Cerebellar cortex (tissue), 1 donor: Measurements from ENCODE around the gene DYRK1A.
A peak's percentile ranks its signal among the peaks of the same experiment; 100 is the strongest.
"Not testable (repeated sequence)": the region's sequence is repeated elsewhere in the genome, so short reads cannot be mapped to it uniquely, and the experiment has no call there.

Source experiments
- DNase-seq: peaks from one replicate; pipeline ENCODE4 v3.0.0-alpha.2; 2015; ENCODE audit warnings: low spot score

Gene DYRK1A

DNA sequence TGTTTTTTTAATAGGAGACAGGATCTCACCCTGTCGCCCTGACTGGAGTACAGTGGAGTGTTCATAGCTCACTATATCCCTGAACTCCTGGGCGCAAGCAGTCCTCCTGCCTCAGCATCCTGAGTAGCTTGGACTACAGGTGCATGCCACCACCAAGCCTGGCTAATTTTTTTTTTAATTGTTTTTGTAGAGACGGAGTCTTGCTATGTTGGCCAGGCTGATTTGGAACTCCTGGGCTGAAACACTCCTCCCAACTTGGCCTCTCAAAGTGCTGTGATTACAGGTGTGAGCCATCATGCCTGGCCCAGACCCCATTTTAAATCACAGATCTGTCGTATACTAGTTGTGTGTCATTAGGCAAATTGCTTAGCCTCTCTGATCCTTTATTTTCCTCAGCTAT, 161.1 kb downstream of the DYRK1A start:
- DNase-seq, result no peak

DNA sequence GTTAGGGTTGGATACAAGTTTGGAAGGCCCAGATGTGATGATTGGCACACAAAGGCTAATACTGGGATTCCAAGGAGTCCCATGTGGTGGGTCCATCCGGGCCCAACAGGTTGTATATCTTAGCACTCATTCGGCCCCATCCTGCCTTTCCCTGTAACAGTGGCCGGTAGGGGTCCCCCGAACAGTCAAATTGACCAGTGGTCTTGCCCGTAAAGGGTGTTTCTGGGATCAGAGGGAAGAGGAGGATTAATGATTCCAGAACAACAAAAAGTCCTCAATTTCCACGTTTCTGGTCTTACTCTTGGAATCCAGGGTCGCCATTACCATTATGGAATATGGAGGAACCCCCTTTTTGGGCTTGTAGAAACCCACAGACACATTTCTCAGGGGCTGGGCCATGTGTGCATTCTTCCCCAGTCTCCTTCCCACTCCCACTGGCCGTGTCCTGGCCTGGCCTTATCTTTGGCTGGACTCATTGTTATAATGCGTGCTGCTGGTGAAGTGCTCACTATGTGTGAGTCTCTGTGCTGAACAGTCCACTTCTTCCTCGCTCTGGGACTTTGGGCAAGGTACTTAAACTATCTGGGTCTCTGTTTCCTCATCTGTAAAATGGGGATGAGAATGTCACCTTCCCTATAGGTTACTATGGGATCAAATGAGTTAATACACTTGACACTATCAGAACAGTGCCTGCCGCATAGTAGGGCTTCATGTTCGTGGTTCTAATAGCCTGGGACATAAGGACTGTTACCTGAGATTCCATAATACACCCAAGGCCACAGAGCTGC, 161.8 kb downstream of the DYRK1A start:
- no peak for DNase-seq

DNA sequence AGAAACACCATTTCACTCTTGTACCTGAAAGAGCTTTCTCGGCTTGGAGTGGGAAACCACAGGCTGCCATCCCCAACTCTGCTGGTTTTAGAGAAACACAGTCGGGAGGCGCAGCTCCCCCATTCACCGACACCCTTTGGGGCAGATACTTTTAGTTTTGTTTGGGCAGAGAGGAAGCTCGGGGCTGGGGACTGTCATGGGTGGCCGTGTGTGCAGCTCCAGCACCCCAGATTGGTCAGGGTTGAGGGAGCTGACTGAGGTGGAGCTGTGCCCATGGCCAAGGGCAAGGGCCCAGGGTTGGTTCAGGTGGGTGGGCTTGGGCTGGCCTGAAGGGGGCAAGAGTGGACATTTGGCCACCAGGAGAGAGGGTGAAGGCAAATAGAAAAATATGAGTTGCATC, 163.1 kb downstream of the DYRK1A start:
- DNase-seq, result no peak

DNA sequence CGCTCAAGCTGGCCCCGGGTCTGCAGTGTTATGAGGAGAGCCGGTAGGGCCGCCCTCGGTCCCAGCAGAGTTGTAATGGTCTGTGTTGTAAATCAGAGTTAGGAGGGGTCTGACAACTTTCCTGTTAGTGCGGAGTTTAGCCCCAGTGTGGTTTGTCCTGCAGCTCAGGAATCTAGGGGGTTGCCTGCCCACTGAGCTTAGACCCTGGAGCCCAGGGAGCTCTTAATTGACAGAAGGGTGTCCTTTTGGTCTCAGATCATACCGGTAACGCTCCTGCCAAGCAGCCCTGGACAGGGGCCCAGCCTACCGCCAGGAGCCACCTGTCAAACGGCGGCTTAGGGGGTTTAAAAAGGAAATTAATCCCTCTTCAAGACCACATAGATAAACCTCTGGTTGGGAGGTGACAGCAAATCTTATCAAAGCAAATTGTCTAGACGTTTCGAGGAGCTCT, 164.4 kb downstream of the DYRK1A start:
- DNase-seq, result peak; percentile 55

DNA sequence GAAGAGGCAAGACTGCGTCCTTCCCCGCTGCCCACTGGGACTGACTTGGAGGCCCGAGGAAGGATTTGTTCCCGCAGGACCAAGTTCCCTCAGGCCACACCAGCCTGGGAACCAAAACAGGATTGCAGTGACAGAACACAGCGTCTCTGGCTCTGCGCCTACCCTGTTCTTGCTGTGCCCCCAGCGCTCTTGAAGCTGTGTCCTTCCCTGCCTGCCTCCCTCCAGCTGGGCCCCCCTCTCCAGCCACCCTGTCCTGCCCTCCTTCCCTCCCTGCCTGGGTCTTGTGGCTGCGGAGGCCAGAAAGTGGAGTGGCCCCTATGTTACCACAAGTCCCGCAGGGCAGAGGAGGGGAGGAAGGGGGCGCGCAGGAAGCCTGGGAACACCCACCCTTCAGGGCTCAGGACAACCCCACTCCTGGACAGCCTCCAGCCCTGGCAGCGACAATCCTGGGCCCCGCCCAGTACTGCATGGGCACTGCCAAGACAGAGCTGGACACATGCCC, 164.9 kb downstream of the DYRK1A start:
- DNase-seq, result peak; percentile 30

DNA sequence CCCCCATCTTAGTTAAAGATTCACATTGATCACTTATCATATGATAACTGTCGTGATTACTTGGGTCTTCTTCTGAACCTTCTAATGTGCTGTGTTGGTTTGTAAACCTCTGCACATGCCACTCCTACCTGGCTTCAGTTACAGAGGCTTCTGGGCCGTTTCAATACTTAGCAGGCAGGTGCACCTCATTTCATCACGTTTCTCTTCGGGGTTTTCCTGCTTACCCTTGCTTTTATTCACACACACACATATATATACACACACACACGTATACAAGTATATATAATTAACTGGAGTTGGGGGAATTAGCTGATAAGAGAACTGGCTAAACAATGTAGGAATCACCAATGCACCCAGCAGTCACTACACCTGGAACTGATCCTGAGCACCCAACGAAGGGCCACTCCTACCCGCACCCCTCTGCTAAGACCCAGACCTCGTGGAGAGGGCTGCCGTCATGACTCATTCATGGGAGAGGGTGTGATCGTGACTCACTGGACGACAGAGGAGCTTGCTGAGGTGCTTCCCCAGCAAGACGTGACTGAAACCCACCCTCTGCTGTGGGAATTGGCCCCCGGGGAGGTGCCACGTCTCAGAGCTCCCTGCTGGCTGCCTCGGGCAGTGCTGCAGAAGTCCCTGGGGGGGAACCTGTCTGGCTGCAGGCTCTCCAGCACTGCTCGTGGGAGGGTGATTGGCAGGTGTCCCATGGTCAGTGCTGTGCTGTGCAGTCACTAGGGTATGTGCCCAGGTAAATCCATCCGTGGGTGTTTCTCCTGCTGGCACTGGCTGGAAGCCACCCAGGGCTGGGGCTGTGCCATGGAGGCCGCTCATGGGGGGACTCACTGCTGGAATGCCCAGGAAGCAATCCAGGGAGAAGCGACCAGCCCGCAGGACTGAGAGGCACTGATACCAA, 166.6 kb downstream of the DYRK1A start:
- no peak for DNase-seq

DNA sequence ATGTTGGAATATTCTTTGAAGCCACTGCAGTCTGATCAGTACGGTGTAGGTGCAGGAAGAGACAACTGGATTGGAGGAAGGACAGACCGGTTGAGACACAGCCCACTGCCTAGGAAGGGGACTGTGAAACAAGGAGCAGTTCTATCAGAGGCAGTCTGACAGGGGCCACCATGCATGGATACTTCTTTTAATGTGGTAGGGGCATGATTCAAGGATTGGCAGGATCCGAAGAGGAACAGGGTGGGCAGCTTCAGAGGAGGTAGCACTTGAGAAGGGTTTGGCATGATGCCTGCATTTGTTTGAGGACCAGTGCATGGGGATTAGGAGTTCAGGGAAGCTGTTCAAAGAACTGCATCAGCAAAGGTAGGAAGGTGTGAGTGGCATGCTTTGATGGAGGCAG, 167.9 kb downstream of the DYRK1A start:
- no peak for DNase-seq

DNA sequence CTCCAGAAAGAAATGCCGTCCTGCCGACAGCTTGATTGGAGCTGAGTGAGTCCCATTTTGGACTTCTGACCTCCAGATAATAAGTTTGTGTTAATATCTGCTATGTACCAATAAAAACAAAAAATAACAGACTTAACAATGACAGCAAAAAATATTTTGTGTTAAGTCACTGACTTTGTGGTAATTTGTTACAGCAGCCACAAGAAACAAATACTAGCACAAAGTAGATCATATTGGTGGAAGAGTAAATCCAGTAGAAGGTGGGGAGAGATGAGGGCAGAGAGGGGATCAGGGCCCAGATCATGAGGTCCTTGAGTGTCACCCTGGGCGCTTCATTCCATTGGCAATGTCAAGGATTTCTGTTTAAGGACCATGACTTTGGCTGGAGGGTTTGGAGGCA, 168.6 kb downstream of the DYRK1A start:
- no peak for DNase-seq

DNA sequence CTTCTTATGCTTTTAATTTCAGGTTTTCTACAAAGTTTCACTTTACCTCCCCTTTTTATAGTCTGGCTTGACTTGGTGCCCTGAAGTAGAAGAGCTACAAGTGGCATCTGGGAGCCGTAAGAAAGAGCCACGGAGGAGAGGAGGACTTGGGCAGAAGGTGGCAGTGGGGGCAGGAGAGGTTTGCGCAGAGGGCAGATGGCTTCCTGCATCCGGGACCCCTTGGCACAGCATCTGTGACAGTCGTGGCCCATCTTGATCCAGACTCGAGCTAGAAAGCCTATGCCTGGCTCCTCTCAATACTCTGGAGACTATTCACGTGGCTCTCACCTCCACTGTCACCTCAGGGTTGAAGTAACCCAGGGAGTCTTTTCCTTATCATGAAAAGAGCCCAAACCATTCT, 169.1 kb downstream of the DYRK1A start:
- DNase-seq, result no peak

DNA sequence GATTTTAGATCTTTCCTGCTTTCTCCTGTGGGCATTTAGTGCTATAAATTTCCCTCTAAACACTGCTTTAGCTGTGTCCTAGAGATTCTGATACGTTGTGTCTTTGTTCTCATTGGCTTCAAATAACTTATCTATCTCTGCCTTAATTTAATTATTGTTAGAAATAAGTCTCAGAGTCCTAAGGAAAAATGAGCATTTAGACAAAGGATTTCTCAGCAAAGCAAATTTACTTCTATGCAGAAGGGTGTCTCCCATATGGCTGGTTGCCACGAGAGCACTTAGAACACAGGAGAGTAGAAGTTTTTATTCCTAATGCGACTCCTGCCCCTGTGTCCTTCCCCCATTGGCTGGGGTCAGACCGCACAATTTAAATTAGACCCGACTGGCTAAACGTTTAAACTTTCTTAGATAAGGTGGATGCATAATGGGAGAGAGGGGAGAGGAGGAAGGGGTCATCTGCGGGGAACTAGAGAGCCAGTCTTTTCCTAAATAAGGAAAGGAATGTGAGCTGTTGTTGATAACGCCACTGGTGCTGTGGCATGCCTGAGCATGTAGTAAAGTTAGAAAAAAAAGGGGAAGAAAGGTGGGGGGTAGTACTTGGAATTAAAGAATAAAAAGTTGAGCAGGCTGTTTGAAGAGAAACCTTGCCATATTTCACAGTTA, 170.2 kb downstream of the DYRK1A start:
- no peak for DNase-seq

DNA sequence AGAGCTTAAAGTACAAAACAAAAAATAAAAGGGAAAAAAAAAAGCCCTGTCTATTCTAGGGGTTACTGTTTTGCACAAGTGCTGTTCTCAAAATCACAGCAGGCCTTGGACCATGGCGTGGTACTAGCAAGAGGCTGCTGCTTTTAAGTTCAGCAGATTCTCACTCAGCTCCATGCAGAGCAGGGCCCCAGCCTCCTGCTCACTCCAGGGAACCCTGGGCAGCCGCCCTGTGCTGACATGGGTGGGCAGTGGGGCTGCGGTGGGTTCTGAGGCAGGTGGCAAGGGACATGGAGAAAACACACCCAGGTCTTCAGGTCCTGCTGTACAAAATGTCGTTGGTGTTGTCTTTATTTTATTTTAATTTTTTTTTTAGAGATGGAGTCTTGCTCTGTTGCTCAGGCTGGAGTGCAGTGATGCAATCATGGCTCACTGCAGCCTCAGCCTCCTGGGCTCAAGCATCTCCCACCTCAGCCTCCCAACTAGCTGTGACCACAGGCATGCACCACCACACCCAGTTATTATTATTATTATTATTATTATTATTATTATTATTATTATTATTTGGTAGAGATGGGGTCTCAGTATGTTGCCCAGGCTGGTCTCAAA, 170.9 kb downstream of the DYRK1A start:
- DNase-seq, result no peak

DNA sequence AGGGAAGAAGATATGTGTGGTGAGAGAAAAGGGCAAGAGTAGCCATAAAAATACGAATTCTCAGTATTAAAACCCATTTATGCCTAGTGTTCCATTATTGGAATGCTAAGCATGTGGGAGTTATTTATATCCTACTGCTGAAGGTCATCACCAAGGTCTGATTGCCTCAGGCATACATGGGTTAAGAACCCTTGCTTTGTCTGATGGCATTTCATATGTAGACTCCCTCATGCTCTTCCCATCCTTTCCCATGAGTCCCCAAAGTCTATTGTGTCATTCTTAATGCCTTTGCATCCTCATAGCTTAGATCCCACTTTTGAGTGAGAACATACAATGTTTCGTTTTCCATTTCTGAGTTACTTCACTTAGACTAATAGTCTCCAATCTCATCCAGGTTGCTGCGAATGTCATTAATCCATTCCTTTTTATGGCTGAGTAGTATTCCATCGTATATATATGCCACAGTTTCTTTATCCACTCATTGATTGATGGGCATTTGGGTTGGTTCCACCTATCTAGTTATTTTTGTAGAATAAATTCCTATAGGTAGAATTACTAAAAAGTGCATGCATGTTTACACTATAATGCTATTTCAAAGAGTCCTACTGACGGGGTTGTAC, 172.5 kb downstream of the DYRK1A start:
- DNase-seq, result no peak

DNA sequence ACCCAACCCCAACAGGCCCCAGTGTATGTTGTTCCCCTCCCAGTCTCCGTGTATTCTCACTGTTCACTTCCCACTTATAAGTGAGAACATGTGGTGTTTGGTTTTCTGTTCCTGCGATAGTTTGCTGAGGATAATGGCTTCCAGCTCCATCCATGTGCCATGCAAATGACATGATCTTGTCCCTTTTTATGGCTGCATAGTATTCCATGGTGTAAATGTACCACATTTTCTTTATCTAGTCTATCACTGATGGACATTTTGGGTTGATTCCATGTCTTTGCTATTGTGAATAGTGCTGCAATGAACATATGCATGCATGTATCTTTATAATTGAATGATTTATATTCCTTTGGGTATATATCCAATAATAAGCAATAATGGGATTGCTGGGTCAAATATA, 174.6 kb downstream of the DYRK1A start:
- not testable (repeated sequence) for DNase-seq

DNA sequence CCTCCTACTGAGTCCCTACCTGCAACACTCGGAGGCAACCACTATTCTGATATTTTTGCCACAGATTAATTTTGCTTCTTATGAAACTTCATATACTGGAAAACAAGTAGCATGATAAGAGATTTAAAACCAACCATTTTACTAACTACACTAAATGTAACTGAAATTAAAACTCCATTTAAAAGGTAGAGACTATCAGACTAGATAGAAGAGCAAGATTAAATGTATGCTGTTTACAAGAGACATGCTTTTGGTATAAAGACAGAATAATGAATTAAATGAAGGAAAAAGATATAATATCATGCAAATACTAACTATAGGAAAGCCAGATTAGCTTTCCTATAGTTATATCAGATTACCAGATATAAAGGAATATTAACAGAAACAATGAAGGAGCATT, 175.9 kb downstream of the DYRK1A start:
- no peak for DNase-seq

DNA sequence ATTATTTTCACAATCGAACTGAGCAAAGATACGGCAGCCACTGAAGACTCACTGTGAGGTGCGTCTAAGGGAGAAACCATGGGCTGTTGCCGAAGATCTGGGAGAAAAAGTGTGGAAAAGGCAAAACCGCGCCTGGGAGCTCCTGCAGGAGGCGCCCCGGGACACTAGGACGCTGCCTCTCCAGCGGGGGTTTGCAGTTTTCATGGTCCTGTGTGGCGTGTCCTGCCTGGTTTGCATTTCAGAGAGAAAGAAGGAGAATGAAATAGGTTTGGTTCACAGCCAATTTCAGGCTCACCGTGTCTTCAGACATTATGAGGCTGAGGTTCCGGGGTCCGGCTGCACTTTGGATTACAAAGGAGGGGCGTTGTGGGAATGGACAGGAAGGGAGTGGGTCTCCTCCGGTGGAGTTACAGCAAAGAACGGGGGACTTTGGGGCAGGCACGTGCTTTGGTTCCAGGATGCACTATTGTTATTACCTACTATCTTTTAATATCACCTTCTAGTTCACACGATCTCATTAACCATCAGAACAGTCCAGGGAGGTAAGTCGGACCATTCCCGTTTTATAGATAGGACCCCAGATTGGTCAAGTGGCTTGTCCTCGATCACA, 179.8 kb downstream of the DYRK1A start:
- DNase-seq, result no peak

DNA sequence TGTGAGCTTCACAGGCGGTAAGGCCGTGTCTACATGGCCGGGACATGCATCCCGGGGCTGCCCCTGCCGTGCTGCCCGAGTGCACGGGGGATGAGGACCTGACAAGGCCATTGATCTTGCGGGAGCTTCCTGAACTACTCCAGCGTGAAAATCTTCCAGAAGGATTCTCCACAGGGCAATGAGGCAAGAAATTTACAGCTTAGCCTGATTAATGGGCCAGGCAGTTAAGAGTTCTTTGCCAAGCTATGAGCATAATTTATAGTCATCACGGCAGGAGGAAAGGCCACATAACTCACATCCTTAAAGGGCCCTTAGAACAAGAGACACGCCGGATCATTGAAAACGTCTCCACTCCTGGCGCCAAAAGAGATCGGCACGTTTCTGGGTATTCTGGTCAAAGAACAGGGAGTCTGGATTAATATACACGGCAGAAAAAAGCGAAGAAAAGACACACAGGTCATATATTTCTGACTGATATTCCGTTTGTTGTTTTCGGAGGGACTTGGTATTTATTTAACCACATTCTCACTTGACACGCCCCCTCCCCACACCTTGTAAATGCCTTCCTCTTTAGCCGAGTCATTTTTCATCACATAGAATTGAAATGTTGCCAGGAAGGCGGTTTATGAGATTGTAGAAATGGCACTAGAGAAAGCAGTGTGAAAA, 180.5 kb downstream of the DYRK1A start:
- DNase-seq, result no peak

DNA sequence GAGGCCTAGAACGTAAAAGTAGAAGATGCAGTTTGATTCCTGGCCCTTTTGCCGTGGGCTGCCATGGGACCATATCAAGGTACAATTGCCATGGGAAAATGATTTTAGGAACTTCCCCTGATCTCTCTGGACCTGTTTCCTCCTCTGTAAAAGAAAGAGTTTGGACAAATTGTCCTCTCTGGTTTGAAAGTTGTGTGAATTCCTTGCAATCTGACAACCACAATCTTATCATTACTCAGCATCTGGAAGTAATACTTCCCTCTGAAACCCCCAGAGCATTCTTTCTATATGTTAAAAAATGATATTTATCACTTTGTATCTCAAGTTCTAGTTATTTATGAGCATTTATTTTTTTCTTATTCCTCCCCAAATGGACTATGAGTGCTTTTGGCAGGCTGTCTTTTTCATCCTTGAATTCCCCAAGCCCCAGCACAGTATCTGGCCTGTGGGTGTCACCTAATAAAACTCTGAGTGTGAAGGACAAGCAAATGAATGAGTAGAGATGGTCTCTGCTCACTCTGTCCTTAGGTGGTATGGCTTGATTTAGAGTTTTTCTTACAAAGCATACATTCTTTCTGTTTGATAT, 181.1 kb downstream of the DYRK1A start:
- DNase-seq, result no peak

DNA sequence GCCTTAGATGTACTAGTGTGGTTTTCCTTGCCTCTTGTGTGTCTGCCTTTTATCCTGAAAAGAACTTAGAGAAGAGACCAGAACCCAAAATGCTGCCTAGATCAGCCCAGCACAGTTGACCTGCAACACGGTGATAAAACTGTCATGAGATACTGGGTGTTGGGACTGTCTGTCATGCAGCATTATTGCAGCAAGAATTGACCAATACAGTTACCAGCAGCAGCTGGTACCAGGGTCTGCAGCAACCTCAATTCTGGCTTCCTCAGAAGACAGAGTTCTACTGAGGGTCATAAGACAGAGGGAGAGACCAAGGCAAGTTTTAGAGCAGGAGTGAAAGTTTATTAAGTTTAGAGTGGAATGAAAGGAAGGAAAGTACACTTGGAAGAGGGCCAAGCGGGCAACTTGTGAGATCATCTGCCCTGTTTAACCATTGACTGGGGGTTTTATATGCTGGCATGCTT, 182.0 kb downstream of the DYRK1A start:
- no peak for DNase-seq

DNA sequence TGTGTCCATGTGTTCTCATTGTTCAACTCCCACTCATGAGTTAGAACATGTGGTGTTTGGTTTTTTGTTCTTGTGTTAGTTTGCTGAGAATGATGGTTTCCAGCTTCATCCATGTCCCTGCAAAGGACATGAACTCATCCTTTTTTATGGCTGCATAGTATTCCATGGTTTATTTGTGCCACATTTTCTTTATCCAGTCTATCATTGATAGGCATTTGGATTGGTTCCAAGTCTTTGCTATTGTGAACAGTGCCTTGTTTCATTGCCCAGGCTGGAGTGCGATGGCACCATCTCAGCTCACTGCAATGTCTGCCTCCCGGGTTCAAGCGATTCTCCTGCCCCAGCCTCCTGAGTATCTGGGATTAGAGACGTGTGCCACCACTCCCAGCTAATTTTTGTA, 183.2 kb downstream of the DYRK1A start:
- not testable (repeated sequence) for DNase-seq

DNA sequence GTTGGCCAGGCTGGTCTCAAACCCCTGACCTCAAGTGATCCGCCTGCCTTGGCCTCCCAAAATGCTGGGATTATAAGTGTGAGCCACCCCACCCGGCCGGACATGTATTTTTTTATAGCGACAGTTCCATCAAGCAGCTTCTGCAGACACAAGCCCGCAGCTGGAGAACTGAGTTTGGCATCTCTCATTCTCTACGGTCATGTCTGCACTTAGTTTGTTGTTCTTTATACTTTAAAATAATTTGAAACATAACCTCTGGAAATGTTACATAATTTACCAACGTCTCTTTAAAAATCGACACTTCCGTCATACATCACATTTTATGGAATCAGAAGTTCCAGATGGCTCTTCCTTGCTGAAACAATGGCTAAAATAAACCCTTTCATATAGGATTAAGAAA, 183.6 kb downstream of the DYRK1A start:
- no peak for DNase-seq
